MM.1S (cell line): ENCODE measurements around the gene CCDC157.
A peak's percentile ranks its signal among the peaks of the same experiment; 100 is the strongest.

ENCODE experiments used
- DNase-seq: peaks from one replicate; pipeline ENCODE4 v3.0.0-alpha.2; 2015
- H2AFZ ChIP-seq: fragments of 300-600 bp; sonication (generic); 2 replicates; pipeline ENCODE4 v1.6.0; 2016; ENCODE audit warnings: antibody characterized with exemption, low read length
- H3F3A ChIP-seq: fragments of 300-600 bp; sonication (generic); 2 replicates; pipeline ENCODE4 v1.6.1; 2016; ENCODE audit warnings: mild to moderate bottlenecking, antibody characterized with exemption, low read length, moderate library complexity, mixed read lengths; ENCODE audit not compliant: insufficient read depth
- H3K27ac ChIP-seq: fragments of 300-600 bp; sonication (generic); 2 replicates; pipeline ENCODE4 v1.5.1; 2016; ENCODE audit warnings: mild to moderate bottlenecking, low read length
- H3K27me3 ChIP-seq: fragments of 300-600 bp; sonication (generic); replicated peaks from 2 replicates; pipeline ENCODE4 v1.6.0; 2016; ENCODE audit warnings: low read length; ENCODE audit not compliant: insufficient read depth
- H3K36me3 ChIP-seq: fragments of 300-600 bp; sonication (generic); replicated peaks from 2 replicates; pipeline ENCODE4 v1.6.1; 2016; ENCODE audit warnings: mild to moderate bottlenecking, low read length, mixed read lengths; ENCODE audit not compliant: insufficient read depth
- H3K4me1 ChIP-seq: fragments of 300-600 bp; sonication (generic); 2 replicates; pipeline ENCODE4 v1.6.1; 2016; ENCODE audit warnings: low read length, mixed read lengths
- H3K4me2 ChIP-seq: fragments of 300-600 bp; sonication (generic); 2 replicates; pipeline ENCODE4 v1.6.0; 2016; ENCODE audit warnings: low read depth, low read length
- H3K4me3 ChIP-seq: fragments of 300-600 bp; sonication (generic); 2 replicates; pipeline ENCODE4 v1.5.1; 2016; ENCODE audit warnings: low read length, mixed read lengths
- H3K79me2 ChIP-seq: fragments of 300-600 bp; sonication (generic); 2 replicates; pipeline ENCODE4 v1.6.1; 2016; ENCODE audit warnings: mixed run types, low read length, mixed read lengths
- H3K9ac ChIP-seq: fragments of 300-600 bp; sonication (generic); 2 replicates; pipeline ENCODE4 v1.6.1; 2016; ENCODE audit warnings: low read length, mixed read lengths
- H3K9me2 ChIP-seq: fragments of 300-600 bp; sonication (generic); replicated peaks from 2 replicates; pipeline ENCODE4 v1.6.1; 2016; ENCODE audit warnings: mild to moderate bottlenecking, low read length, mixed read lengths; ENCODE audit not compliant: insufficient read depth
- H3K9me3 ChIP-seq: fragments of 300-600 bp; sonication (generic); replicated peaks from 2 replicates; pipeline ENCODE4 v1.6.1; 2016; ENCODE audit warnings: mild to moderate bottlenecking, low read length, mixed read lengths; ENCODE audit not compliant: insufficient read depth
- H4K20me1 ChIP-seq: fragments of 300-600 bp; sonication (generic); 2 replicates; pipeline ENCODE4 v1.6.1; 2016; ENCODE audit warnings: mild to moderate bottlenecking, low read length, moderate library complexity, mixed read lengths; ENCODE audit not compliant: insufficient read depth
- EZH2 ChIP-seq: fragments of 300-600 bp; sonication (generic); optimal IDR thresholded peaks from 2 replicates; pipeline ENCODE3; 2017; ENCODE audit warnings: low read depth, mild to moderate bottlenecking, antibody characterized with exemption, low read length, mixed read lengths
- EZH2phosphoT487 ChIP-seq: fragments of 300-600 bp; sonication (generic); IDR thresholded peaks from 2 replicates; pipeline ENCODE4 v1.6.1; 2018; ENCODE audit warnings: antibody characterized with exemption, low read length
- TF ChIP-seq, protein P1 (sequence below): fragments of 300-600 bp; sonication (generic); IDR thresholded peaks from 2 replicates; pipeline ENCODE4 v1.5.1; 2016; ENCODE audit warnings: antibody characterized with exemption, low read length, mixed read lengths

The CCDC157 gene

DNA sequence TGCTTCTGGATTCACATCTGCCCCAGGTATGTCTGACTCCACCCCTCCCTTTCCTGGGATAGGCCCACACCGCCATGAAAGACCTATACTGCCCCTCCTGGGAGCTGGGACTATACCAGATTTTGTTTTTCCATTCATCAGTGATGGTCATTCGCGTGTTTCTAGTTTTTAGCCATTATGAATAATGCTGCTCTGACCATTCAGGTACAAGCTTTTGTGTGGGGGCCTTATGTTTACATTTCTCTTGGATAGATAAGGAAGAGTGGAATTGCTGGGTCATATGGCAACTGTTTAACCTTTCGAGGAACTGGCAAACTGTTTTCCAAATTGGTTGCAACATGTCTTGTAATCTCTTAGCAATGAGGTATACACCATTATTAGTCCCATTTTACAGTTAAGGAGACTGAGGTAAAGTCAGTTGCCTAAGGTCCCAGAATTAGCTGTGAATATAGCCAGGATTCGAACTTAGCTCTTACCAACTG lies 28.9 kb upstream of the CCDC157 start:
- peak overlapping the region; percentile 81; the same call in 1 of the 2 replicates for H3K9ac ChIP-seq
- peaks cover 21% of the 10 kb centered on the region for H3K79me2 ChIP-seq
- H3K27me3 ChIP-seq = no peaks in the 10 kb centered on the region
- H3K4me1 ChIP-seq = peaks cover 32% of the 10 kb centered on the region
- no peak for DNase-seq
- TF ChIP-seq, protein P1, sequence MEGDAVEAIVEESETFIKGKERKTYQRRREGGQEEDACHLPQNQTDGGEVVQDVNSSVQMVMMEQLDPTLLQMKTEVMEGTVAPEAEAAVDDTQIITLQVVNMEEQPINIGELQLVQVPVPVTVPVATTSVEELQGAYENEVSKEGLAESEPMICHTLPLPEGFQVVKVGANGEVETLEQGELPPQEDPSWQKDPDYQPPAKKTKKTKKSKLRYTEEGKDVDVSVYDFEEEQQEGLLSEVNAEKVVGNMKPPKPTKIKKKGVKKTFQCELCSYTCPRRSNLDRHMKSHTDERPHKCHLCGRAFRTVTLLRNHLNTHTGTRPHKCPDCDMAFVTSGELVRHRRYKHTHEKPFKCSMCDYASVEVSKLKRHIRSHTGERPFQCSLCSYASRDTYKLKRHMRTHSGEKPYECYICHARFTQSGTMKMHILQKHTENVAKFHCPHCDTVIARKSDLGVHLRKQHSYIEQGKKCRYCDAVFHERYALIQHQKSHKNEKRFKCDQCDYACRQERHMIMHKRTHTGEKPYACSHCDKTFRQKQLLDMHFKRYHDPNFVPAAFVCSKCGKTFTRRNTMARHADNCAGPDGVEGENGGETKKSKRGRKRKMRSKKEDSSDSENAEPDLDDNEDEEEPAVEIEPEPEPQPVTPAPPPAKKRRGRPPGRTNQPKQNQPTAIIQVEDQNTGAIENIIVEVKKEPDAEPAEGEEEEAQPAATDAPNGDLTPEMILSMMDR = peak; percentile 24
- TF ChIP-seq EZH2 = no peak
- TF ChIP-seq EZH2phosphoT487 = no peak
- no peaks in the 10 kb centered on the region for H3K9me2 ChIP-seq
- H3K27ac ChIP-seq = peak overlapping the region; percentile 49; the same call in 1 of the 2 replicates
- peaks cover 15% of the 10 kb centered on the region for H3F3A ChIP-seq
- H2AFZ ChIP-seq = no peak overlapping the region
- no peaks in the 10 kb centered on the region for H3K36me3 ChIP-seq
- H3K9me3 ChIP-seq = no peaks in the 10 kb centered on the region
- peak overlapping the region; percentile 79; the same call in 1 of the 2 replicates for H3K4me3 ChIP-seq
- H3K4me2 ChIP-seq = peak overlapping the region; percentile 88
- no peaks in the 10 kb centered on the region for H4K20me1 ChIP-seq

DNA sequence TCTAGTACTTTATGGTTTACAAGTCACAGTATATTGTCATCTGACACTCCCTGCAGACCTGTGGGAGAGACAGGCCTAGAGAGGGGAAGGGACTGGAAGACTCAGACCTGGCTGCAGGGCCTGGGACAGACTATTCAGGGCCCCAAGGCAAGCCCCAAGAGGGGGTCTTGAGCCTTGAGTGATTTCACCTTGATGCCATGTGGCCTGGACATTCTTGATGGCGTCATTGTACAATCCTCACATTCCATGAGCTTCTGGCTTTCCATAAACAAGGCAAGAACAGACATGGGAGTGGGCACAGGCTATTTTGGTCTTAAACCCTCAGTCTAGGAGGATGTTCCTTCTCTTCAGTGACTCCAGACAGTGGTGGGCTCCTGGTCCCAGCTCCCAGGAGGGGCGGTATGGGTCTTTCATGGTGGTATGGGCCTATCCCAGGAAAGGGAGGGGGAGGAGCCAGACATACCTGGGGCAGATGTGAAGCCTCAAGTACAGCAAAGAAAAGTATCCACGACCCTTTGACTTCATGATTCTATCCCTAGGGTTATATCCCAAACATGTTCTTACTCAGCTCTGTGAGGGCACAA lies 28.2 kb upstream of the CCDC157 start:
- Histone ChIP-seq H3K27ac (no peak overlapping the region), H3K79me2 (peaks cover 21% of the 10 kb centered on the region), H3K27me3 (no peaks in the 10 kb centered on the region), H3K36me3 (peaks cover 5% of the 10 kb centered on the region), H3F3A (peaks cover 15% of the 10 kb centered on the region), H3K4me3 (no peak overlapping the region), H2AFZ (no peak overlapping the region), H3K9me3 (no peaks in the 10 kb centered on the region), H3K9me2 (no peaks in the 10 kb centered on the region), H3K9ac (no peak overlapping the region), H4K20me1 (no peaks in the 10 kb centered on the region), H3K4me2 (no peak overlapping the region), H3K4me1 (peaks cover 25% of the 10 kb centered on the region)
- TF ChIP-seq, protein P1 = no peak
- TF ChIP-seq EZH2phosphoT487 (no peak), EZH2 (no peak)
- no peak for DNase-seq

DNA sequence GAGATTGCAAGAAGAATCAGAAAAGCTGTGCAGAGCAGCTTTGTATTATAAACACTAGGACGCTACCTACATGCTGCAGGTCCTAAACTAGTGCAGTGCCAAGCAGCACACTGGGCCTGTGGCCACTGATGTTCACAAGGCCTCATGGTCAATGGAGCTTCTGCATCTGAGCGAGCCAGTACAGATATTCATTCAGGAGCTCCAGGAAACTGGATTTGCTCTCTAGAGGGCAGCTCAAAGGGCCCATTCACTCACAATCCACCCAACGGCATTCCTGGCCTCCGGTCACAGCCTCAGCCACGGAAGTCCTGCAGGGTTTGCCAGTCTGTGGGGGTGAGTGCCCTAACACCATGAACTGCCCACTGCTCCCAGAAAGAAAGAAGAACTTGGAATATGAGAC lies 24.3 kb upstream of the CCDC157 start:
- no peak overlapping the region for H2AFZ ChIP-seq
- TF ChIP-seq EZH2phosphoT487 = no peak
- TF ChIP-seq EZH2 = no peak
- TF ChIP-seq, protein P1 = no peak
- H3K4me1 ChIP-seq = peaks cover 3% of the 10 kb centered on the region
- no peaks in the 10 kb centered on the region for H3K79me2 ChIP-seq
- no peak overlapping the region for H3K9ac ChIP-seq
- H3F3A ChIP-seq = peaks cover 10% of the 10 kb centered on the region
- no peaks in the 10 kb centered on the region for H3K9me2 ChIP-seq
- no peak overlapping the region for H3K4me2 ChIP-seq
- no peaks in the 10 kb centered on the region for H3K27me3 ChIP-seq
- no peak overlapping the region for H3K4me3 ChIP-seq
- peaks cover 10% of the 10 kb centered on the region for H3K36me3 ChIP-seq
- H4K20me1 ChIP-seq = no peaks in the 10 kb centered on the region
- H3K9me3 ChIP-seq = no peaks in the 10 kb centered on the region
- H3K27ac ChIP-seq = no peak overlapping the region
- DNase-seq = no peak
